Ishikawa (cell line): Measurements from ENCODE around the gene ARHGAP42.

Source experiments
- EP300 ChIP-seq: IDR thresholded peaks from 2 replicates; pipeline ENCODE4 v1.6.1; 2012; ENCODE audit warnings: borderline replicate concordance
- NFIC ChIP-seq: IDR thresholded peaks from 2 replicates; pipeline ENCODE4 v1.6.1; 2012
- RAD21 ChIP-seq: IDR thresholded peaks from 2 replicates; pipeline ENCODE4 v1.6.1; 2012; ENCODE audit warnings: low read depth
- TAF1 ChIP-seq: IDR thresholded peaks from 2 replicates; pipeline ENCODE4 v1.6.1; 2012; ENCODE audit warnings: low read depth, mild to moderate bottlenecking
- TEAD4 ChIP-seq: IDR thresholded peaks from 2 replicates; pipeline ENCODE4 v1.6.1; 2012
- YY1 ChIP-seq: IDR thresholded peaks from 2 replicates; pipeline ENCODE4 v1.6.1; 2012; ENCODE audit warnings: low read depth
- ZBTB7A ChIP-seq: IDR thresholded peaks from 2 replicates; pipeline ENCODE4 v1.6.1; 2012; ENCODE audit warnings: low read depth

- TF ChIP-seq TAF1: no peak
- TF ChIP-seq YY1: no peak
- TF ChIP-seq RAD21: no peak
- TF ChIP-seq NFIC: no peak
- no peak for TF ChIP-seq ZBTB7A
- TF ChIP-seq TEAD4: no peak
- TF ChIP-seq EP300: no peak
These were observed 11.9 kb upstream of the ARHGAP42 start for GRCh38 chr11:100675115-100675650.
